NCI-H128 (cell line): ENCODE measurements around the gene VCX.
"Not testable (repeated sequence)": the region's sequence is repeated elsewhere in the genome, so short reads cannot be mapped to it uniquely, and the experiment has no call there.

ENCODE experiments used
- DNase-seq: peaks from one replicate; lab custom pipeline; 2025; ENCODE audit not compliant: unreplicated experiment; lab: John Stamatoyannopoulos, UW

The VCX gene

DNA sequence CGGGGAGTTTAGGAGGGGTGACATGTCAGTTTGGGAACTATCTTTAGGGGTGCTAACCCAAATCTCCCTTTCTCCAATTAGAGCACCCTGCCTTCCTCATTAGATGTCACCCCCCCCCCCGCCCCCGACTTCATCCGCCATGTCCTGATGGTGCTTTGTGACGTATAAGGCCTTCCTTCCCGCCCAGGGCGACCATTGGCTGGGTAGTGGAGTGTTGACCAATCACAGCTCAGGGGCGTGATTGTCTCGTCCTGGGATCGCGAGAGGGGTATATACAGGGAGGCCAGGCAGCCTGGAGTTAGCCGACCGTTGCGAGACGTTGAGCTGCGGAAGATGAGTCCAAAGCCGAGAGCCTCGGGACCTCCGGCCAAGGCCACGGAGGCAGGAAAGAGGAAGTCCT, at the start of gene VCX:
VCX (plus strand) TSS at position 301 of the 400 bp plus-strand sequence; CDS start at position 334, 33 bp downstream.
- not testable (repeated sequence) for DNase-seq

DNA sequence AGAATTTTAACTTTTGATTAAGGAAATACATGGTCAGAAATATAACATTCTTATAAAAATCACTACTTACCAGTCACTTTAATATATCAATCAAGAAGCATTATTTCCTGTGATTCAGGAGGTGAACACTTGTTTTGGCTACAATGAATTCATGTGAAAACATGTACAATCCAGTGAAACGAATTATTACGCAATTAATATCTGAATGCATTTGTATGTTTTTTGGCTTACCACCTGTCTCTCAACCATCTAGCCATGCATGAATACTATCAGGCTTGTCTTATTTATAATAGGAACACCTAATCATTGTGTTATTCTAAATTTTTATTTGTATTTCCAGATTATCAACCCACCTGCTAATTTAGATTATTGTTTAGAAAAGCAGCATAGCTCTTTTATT, 44.6 kb upstream of the VCX start:
- DNase-seq = no peak

DNA sequence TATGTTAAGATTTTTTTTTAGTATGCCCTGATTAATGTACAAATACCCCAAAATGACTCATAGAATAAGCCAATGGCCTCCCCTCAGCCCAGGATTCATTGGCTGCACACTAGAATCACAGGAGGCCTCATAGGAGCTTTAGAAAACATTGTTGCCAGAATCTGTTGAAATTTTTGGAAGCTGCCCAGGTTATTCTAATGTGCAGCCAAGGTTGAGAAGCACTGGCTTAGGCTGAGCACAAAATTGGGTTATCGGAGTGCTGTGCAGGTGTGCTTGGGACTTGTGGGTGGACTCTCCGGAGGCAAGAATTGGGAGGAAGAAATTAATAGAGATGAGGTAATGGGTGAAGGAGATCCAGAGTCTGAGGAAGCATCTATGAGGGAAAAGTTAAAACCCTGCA, 41.3 kb upstream of the VCX start:
- no peak for DNase-seq

DNA sequence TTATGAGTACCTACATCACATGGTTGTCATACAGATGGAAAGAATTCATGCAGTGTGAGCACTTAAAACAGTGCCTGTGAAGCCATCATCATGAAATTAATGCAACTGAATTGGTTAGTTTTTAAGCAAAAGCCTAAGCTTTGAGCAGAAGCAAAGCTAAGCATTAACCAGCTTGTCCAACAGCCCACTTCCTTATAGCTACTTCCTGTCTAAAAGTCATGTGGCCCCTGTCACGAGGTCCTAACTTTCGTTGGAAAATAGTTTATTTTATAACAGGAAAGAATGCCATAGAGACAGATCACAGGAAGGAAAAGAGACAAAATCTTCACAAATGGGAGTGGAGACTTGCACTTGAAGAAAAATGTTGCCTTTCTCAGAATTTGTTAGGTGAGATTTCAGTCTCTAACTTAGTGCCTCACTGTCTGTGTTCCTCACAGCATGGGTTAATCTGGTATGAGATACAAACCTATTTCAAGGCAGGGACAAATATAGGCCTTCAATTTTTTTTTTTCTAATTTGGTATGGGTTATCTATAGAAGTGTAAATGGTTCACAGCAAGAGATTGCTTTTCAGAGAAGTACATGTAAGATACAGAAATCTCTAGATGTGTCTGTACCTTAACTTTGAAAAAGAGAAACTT, 27.7 kb upstream of the VCX start:
- DNase-seq = no peak

DNA sequence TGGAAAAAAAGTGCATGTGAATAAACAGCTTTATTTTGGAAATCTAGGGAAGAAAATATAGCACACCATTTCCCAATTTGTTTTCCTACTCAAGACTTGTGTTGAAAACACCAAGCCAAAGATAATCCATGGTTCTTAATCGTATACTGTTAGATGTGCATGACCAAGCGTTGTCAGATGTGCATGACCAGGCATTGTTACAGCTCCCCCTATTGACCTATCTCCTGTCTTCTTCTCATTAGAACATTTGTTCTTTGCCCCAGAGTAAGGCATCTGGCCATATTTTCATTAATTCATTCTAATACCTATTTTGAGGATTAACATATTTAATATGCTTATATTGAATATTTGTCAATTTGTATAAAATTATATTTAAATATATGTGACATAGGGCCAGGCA, 14.4 kb upstream of the VCX start:
- DNase-seq = no peak

DNA sequence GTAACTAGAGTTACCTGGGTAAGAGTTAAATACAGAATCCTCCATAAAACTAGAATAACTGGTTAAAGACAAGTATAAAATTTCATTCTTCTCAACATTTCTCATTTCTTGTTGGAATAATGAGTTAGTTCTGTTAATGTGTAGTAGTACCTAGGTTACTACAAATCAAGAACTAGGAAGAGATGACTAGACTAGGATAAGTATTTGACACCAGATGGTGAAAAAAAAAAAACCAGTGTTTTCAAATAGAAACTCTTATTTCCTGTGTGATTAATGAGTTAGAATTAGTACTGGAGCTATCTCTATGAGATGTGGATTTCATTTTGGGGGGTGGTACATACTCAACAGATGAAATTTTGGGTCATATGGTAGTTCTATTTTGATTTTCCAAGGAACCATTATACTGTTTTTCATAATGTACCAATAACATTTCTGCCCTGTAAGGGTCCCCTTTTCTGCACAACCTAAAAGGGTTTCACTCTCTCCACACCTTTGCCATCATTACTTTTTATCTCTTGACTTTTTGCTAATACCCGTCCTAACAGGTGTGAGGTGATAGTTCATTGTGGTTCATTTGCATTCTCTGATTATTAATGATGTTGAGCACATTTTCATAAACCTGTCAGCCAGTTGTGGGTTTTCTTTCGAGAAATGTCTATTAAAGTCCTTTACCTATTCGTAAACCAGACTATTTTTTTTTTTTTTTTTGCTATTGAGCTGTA, 1.7 kb upstream of the VCX start:
- no peak for DNase-seq

DNA sequence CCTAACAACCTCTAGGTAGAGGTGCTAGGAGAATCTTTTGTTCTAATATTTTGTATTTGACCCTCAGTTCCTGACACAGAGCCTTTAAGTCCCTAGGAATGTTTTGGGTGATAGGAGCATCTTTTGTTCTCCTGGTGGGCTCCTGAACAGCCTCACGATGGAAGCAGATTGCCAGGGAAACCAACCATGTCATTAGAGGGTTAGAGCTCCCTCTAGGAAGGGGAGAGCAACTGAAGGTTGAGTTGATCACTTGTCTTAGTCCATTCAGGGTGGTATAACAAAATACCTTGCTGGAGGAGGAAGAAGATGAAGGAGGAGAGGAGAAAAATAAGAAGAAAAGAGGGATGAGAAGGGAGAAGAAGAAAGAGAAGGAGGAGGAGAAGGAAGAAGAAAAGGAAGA, 9.2 kb downstream of the VCX start:
- no peak for DNase-seq

DNA sequence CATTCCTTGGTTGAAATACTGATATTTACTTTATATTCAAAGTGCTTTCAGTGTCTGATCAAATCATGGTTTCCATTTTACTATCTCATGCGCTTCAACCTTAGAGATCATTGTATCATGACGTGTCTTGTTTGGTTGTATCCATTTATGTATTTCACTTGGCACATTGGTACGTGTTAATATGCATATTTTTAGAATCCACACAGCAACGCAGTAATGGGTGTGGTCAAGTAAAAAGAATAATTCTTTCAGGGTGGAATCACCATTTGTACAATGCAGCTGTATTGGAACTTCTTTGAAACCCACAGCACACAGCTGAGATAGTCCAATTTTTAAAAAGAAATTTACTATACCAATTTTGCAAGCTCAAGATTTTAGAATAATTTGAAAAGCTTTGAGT, 29.1 kb downstream of the VCX start:
- DNase-seq = no peak

DNA sequence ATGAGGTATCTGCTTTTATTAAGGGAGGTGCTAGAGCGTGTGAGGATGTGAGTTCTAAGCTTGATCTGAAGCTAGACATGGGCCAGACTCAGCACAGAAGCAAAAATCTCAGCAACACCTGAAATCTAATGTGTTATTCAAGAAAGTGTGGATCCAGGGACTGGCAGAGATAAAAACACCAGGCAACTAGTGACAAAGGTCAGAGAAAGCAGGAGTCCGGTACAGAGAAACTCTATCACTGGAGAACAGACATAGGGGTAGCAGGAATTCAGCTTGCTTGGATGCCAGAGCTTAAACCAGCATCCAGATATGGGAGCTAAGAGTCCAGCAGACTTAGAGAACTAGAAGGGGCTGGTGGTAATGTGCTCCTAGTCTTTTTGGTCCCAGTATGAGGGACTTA, 34.0 kb downstream of the VCX start:
- DNase-seq = no peak

DNA sequence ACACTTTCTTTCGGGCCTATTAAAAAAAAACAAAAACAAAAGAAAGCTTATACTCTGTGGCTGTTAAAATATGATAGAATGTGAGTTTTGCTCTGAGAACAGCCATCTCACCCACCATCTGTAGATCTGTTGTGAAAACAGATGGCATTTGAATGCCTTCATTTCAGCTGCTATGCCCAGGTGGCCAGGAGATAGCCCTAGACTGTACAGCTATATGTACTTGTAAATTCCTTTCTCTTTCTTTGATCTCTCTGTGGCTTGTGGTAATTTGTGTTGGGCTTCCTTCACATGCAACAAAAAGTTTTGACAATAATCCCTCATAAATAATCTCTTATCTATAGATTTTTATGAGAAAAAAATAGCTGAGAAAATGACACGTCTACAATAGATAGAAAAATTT, 46.2 kb downstream of the VCX start:
- DNase-seq = no peak

DNA sequence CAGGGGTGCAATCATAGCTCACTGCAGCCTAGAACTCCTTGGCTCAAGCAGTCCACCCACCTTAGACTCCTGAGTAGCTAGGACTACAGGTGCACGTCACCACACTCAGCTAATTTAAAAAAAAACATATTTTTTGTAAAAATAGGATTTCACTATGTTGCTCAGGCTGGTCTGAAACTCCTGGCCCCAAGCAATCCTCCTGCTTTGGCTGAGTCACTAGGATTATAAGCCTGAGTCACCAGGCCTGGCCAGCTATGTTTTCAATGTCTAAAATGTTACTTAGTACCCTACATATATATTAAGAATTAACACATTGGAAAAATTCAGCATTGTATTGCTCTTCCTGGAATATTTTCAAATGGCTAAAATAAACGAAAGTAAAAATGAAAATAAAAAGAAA, 46.7 kb downstream of the VCX start:
- no peak for DNase-seq

DNA sequence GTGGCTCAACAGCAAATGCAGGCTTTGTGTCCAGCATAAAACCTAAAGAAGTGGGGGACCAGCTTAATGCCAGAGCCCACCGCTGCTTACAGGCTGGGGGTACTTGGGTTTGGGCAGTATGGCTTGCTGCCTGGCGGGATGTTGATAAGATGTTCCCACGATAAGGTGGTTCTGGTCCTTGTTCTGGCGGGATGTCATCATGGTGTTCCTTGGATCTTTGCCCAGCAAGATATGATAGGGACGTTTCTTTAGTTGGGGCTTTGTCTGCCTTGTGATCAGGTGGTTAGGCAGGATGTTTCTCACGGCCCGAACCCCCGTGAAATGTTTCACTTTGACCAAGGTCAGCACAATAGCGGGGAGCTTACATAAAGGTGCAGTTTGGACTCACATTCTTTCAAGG, 49.0 kb downstream of the VCX start:
- no peak for DNase-seq
